GM19328 (cell line): ENCODE results near the gene GRP.

ENCODE experiments used
- ATAC-seq: cut with Tn5 transposase; IDR thresholded peaks from one replicate; pipeline ENCODE4 v1.9.1; 2021; ENCODE audit warnings: mild to moderate bottlenecking, moderate library complexity; ENCODE audit not compliant: unreplicated experiment

GRP gene

DNA sequence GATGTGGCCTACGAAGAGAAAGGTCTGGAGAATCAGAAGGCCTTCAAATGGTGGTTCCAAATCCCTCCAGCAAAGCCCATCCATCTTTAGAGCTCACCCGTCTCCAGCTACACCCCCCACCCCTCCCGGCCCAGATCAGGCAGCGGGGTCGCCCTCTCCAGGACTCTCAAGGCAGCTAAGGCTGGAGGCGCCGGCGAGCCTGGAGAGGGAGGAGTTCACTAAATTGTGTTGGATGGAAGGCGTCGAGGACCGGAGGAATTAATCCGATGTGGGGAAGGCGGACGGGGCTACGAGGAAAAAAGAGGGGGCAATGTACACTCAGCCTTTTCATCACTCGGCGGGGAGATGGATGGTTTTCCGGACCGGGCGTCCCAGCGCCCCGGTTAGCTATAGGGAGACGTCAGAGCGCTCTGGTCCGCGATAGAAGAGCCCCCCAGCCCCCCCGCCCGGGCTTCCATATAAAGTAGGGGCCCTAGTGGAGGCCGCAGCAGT lies at the start of gene GRP:
Gene GRP, plus strand, starts transcription at position 487 of the 492 bp plus-strand sequence. CDS start 108 bp downstream, outside the sequence.
- ATAC-seq = no peak

DNA sequence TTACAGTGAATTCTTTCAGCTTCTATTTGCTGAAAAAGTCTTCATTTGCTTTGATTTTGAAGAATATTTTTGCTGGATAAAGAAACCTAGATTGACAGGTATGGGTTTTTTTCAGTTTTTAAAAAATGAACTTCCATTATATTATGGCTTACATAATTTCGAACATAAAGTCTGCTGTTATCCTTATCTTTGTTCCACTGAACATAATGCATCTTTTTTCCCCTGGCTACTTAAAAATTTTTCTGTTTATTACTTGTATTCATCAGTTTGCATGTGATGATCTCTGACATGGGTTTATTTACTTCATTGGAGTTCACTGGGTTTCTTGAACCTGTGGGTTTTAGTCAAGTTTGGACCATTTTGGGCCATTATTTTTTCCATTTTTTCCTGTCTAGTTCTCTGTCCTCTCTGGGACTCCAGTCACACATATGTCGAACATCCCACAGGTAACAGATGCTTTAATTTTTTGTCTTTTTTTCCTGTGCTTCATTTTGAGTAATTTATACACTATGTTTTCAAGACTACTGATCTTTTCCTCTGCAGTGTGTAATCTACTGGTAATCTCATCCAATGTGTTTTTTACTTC lies 47.2 kb upstream of the GRP start:
- ATAC-seq = no peak

DNA sequence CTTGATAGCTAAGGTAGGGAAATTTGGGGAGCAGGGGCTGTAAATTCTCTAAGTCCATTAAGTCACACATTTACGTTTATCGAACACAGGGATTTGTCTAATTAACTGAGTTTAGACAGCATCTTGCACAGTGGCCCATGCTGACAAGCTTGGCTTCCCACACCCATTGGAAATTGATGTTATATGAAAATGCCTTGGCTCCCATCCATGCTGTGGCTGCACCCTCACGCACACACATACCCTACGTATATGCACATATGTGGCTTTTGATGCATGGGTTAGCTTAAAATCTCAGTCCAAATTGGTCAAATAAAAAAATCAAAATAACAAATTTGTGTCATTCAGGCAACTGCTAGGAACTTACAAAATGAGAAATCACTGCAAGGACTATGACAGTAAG lies 42.5 kb upstream of the GRP start:
- ATAC-seq = no peak

DNA sequence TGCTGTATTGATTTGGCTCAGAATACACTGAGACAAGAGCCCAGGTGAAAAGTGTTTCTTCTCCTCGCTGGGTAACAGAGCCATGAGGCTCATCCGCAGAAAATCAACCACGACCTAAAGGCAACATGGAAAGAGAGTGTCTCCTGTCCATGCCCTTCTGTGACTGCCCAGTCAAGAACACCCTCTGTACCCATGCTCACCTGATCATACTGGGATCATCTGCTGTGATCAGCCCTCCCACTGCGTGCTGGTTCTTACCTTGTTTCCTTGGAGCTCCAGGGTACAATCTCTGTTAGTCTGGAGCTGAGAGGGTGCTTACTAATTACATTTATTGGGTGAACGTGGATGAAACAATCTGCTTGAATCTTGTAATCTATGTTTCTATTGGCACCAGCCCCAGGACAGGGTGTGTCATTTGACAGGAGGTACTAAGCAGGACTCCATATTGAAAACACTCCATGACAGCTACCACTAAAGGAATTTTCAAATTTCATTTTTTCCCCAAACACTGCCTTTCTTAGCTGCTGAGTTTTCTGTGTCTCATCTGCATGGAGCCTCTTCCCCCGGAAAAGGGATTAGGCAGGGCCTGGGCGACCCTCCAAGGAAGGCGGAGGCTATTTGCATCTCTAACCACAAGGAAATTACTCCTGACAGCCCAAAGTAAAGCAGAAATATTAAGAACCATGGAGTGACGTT lies 39.7 kb upstream of the GRP start:
- no peak for ATAC-seq

DNA sequence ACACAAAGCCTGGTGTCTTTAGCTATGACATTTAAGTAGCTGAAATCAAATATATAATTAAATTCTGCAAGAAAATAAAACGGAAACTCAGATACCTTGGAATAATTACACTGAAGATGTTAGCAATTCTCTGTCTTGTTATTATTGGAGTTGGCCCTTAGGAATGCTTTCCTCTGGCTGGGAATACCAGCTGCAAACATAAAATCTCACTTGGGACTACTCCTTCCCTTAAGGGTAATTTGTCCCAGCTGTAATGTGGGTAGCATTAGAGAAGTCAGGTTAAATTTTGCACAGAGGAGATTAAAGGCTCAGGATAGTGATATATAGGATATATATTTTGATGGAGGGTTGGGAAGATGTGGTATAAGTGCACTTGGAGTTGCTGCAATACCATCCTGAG lies 37.3 kb upstream of the GRP start:
- no peak for ATAC-seq

DNA sequence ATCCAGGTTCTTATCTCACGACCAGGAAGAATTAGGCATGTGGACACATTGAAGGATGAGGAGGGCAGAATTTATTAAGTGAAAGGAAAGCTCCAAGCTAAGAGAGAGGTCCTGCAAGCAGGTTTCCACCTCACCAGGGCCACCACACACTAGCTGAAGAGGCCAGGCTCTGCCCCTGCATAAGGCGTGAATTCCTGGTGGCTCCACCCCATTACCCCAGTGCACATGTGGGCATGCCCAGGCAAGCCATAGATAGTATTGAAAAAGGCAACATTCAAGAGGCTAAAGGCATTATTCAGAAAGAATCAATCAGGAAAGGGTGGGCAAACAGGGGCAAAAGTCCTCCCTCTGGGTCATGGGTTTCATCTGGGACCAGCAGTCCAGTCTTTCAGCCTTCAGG lies 30.9 kb upstream of the GRP start:
- no peak for ATAC-seq

DNA sequence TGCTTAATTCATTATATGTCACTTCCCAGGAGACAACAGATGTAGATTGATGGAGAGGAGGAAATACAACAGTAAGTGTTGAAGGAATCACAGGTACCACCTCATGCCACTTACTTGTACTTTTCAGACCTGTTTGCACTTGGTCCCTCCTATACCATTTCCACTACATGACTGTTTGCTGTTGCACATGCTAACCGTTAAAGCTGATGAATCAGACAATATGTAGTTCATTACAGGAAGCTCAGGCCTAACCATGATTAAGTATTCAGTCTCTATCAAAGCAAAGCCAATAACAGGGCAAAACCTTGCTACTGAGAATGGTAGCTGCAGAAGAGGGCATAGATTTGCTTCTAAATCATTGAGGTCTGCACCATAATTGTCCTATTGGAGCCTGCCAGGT lies 30.2 kb upstream of the GRP start:
- ATAC-seq = no peak

DNA sequence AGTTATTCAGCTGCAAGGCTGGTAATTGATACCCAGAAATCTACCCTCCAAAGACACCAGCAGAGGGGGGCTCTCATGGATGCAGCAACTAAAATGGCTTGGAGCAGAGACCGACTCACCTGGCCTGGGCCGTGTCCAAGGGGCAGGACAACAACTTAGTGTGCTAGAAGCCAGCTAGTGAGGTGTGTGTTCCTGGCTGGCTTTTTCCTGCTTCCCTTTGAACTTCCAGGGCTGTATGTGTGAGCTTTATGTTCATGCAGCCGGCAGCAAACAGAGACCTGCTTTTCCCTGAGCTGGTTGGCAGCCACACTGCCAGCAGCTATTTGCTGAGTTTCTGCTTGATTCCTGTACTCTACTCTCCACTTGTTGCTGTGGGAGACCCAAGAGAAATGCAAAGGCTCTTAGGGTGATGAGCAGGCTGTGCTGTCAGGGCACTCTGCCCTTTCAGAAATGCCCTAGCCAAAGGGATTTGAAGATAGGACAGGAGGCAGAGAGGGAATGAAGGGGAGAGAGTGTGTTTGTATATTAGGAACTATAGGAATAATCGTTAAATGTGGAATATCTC lies 23.7 kb upstream of the GRP start:
- ATAC-seq = no peak

DNA sequence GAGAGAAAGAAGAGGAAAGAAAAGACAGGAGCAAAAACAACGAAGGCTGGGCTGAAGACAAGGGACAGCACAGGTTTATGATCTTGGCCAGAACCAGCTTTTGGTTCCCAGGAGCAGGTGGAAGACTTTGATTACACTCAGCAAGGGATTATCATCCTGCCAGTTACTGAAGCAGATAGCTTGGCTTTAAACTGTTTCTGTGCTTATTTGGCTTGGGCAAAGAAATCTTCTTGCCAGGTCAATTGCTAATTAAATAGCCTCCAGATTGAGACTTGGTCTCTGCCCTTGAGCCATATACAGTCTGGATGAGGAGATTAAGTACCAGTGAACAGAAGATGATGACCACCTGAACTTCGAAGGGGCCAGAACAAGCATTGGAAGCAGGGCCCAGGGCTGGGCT lies 22.3 kb upstream of the GRP start:
- no peak for ATAC-seq

DNA sequence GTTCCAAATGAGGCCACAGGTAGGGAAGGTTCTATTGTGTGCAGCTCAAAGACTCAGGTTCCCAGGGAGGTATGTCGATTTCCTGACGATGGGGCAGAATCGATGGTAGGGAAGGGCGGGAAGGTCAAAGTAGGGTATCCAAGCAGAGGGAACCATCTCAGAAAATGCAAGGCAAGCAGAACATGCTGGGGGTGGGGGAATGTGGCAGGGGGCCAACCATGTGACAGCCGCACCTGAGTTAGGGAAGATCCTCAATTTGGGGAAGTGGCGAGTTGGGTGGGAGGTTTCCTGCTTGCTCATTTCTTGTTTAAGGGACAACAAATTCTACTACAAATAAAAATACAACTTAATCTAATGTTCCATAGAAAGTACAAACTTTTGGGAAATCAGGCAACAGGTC lies 21.7 kb upstream of the GRP start:
- no peak for ATAC-seq

DNA sequence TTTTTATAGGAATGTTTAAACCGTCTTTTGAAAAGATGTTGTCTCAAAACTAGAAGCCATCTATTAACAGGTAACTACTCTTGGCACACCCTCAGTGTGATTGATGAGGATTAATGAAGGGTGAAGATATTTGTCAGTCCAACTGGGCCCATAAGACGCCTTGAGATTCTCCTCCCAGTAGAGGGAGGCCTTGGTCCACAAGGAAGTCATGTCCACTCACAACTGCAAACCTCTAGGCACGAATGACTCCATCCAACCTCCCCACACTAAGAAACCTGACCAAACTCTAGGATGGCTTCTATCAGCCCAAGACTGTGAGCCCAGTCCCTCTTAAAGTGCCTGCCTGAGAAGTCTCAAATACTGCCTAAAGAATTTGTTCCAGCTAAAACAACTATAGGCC lies 19.2 kb upstream of the GRP start:
- no peak for ATAC-seq

DNA sequence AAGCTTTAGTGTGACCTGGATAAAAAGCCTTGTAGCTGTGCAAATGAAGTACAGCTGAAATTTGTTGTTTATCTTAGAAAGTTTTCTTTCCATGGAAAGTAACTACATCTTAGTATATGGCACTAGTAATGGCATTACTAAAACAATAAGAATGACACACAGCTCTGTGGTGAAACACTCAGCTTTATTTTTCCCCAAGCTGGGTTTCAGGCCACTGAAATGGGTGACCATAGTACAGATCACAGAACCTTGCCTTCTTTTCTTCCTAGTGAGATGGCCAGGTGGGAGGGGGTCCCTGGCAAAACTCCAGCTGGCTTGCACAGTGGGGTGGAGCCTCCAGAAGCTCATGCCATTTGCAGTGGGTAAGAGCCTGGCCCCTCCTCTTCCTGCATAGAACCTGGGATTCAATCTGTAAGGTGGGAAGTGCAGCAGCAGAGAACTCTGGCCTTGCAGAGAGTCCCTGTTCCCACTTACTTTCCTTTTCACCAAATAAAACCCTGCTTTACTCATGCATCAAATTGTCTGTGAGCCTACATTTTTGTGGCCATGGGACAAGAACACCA lies 17.6 kb upstream of the GRP start:
- ATAC-seq = no peak

DNA sequence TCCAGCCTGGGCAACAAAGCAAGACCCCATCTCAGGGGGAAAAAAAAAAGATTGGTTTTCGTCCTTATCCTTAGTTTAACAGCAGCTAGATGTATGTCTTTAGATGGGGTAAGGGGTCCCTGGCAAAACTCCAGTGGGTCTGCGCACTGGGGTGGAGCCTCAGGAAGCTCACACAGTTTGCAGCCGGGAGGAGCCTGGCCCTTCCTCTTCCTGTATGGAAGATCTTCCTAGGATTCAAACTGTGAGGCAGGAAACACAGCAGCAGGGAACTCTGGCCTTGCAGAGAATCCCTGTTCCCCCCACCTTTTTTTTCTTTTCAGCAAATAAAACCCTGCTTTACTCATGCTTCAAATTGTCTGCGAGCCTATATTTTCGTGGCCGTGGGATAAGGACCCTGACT lies 12.5 kb upstream of the GRP start:
- ATAC-seq = no peak

DNA sequence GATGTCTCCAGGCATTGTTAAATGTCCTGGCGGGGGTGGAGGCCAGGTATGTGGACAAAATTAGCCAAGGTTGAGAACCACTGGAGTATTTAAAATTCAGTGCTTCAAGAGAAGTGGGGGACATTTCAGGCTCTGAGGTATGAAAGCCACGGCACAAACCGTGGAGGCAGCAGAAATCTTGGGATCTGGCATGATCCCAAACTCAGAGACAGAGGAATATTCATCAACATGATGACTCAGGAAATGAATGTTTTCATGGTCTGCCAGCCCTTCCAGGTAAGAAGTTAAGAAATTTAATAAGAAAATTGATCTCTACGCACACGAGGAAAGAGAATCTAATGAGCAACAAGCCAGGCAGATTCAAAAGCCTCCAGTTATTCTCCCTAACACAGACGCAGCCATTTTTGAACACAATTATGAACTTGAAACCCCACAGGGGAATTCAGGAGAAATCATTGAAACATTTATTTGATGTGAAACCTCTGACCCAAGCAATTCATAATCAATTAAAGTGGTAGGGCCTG lies 11.3 kb upstream of the GRP start:
- ATAC-seq = no peak

DNA sequence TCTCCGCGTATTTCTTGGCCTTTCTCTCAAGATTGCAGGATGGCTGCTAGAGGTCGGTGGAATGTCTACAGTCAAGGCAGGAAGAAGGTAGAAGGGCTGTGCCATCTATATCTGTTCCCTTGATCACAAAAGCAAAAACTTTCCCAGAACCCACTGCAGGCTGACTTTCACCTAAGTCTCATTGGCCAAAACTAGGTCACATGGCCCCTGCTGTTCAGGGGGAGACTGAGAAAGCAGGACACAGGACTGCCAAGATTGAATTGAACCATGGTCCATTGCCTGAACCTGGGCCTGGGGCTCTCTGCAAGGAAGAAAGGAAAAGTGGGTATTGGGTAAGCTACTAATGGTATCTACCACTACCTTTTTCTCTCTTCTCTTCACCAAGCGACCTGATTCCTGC lies 9.7 kb upstream of the GRP start:
- ATAC-seq = no peak

DNA sequence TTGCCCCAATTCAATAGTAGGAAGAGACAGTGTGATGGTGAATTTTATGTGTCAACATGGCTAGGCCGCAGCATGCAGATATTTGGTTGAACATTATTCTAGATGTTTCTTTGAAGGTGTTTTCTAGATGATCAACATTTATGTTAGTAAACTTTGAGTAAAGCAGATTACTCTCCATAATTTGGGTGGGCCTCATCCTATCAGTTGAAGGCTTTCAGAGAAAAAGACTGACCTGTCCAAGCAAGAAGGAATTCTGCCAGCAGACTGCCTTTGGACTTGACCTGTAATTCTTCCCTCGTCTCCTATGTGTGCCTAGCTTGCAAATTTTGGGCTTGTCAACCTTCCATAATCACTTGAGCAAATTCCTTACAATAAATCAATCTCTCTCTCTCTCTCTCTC lies 8.3 kb upstream of the GRP start:
- no peak for ATAC-seq

DNA sequence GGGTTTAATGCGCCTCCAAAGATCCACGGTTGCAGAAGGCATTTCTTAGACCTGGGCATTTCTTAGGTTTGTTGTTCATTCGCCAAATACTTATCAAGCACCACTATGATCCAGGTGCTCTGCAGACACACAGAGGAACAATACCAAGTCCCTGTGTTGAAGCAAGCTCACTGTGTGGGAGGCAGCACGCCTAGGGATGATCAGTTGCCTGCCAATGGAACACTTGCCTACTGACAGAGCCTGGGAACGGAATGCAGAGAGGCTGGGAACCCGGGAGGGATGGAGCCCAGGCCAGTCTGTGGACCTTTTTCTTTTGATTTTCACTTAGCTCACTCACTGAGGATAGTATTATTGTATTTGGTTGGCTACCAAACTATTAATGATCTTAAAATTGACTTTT lies 1.9 kb upstream of the GRP start:
- ATAC-seq = no peak

DNA sequence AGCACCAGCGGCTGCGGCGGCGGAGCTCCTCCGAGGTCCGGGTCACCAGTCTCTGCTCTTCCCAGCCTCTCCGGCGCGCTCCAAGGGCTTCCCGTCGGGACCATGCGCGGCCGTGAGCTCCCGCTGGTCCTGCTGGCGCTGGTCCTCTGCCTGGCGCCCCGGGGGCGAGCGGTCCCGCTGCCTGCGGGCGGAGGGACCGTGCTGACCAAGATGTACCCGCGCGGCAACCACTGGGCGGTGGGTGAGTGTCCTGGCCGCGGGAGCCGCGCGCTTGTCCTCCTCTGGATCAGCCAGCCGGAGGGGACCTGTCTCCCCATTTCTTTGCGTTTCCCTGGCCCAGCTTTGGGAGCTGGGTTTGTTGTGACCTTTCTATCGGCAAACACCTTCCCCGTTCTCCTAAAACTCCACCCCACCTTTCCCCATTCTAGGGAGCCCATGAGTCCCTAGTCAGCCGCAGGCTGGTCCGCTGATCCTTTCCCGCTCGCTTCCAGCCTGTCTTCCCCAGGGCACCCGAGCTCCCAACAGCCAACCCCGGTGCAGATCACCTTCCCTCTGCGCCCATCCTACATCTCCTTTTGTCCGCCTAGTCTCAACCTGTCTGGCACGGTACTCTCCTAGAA lies 316 bp downstream of the GRP start:
- ATAC-seq = no peak

DNA sequence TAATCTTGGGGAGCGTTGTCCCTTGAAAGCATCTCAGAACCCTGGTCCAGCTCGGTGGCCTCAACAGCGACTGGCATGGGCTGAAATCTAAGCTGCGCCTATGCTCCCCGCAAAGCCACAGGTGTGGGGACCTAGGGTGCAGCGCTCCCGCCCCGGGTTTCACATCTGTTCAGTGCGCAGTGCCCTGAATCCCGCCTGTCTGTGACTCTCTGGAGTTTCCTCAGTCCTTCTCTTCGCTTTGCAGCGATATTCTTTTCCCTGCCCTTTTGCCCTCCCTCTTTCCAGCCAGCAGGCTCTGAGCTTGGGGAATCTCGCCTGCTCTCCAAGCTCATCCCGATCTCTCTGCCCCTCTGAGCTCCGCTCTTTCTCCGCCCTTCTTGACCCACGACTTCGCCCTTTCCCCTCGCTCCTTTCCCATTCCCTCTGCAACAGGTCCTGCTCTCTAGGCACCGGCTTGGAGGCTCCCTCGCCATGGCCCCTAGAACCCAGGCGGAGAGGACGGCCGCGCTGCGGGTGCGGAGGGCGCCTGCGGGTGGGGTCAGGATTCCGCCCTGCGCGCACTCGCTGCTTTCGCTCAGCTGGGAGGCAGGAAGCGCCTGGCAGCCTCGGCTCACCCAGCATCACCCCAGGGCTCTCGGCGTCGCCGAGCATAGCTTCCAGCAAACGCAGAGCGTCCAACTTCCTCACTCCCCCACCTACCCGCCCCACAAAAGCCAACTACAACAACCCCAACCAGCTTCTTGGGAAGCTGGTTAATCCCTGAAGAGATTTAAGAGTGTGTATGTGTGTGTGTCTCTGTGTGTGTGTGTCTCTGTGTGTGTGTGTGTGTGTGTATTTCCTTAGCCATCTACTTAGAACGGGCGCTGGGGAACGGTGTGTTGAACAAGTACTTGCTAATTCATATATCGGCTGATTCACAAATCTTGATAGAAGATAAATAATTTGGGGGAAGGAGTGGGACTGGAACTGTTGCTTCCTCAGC lies 1.1 kb downstream of the GRP start:
- no peak for ATAC-seq

DNA sequence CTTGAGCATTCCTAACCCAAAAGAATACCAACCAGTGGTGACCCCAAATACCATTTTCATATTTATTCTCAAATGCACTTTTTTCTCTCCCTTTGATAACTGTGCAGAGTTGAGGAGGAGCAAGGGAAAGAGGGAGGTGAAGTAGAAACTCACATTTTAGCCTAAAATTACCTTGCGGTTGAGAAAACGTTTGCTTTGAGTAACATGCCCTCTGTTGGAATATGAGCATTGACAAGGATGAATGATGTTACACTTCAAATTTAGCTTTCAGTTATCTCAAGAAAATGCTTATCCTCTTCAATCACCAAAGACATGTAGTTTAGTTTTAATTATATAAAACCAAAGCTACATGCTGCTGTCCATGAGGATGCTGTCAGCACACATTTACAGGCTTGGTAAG lies 2.4 kb downstream of the GRP start:
- no peak for ATAC-seq
